BE2C (cell line): ENCODE results near the gene SPRN. TPM values are rescaled to one million over a fixed set of nuclear protein-coding genes. Genes with fewer than 3 reads are reported as not detected.
"Not testable (repeated sequence)": the region's sequence is repeated elsewhere in the genome, so short reads cannot be mapped to it uniquely, and the experiment has no call there.

Experiments
- DNase-seq: peaks from one replicate; pipeline ENCODE4 v3.0.0-alpha.2; 2020
- H3K27me3 ChIP-seq: fragments of 250-450 bp; sonication (Bioruptor Pico); 2 replicates; pipeline ENCODE4 v1.5.1; 2020; ENCODE audit warnings: mild to moderate bottlenecking
- H3K36me3 ChIP-seq: fragments of 250-450 bp; sonication (Bioruptor Pico); 2 replicates; pipeline ENCODE4 v1.5.1; 2020; ENCODE audit warnings: mild to moderate bottlenecking
- H3K4me1 ChIP-seq: fragments of 250-450 bp; sonication (Bioruptor Pico); 2 replicates; pipeline ENCODE4 v1.5.1; 2020
- H3K4me3 ChIP-seq: 2 replicates; pipeline ENCODE4 v1.5.1; 2011; ENCODE audit warnings: low read depth, low read length
- H3K9me3 ChIP-seq: fragments of 250-450 bp; sonication (Bioruptor Pico); 2 replicates; pipeline ENCODE4 v1.5.1; 2020
- CTCF ChIP-seq: IDR thresholded peaks from 2 replicates; pipeline ENCODE4 v1.5.1; 2012; ENCODE audit warnings: mild to moderate bottlenecking, low read depth, low read length
- polyA plus RNA-seq: library from polyadenylated mRNA; unstranded; fragments of >200 nt; gene quantifications from one replicate; pipeline ENCODE4 v1.2.1, GENCODE V29; 2012; ENCODE audit warnings: low read depth, missing spikeins; ENCODE audit not compliant: insufficient read length, insufficient read depth

The SPRN gene
- polyA plus RNA-seq: 8.7 TPM

DNA sequence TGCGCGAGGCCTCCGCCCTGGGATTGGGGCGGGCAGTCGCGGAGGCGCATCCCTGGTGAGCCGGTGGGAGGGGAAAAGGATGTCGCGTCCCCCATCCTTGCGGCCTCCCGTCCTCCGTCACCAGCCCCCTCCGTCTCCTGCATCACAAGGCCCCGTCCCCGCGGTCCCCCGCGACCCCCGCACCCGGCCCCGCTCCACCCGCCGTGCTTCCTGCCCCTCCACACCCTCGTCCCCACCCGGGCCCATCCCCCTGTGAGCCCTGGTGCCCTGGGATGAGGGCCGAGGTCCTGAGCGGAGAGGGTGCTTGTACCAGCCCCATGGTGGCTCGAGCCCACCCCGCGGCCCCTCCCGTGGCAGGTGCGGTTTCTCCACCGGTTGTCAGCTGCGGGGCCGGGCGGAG is at the start of gene SPRN:
TSS of gene SPRN (minus strand) at position 25 of the 400 bp plus-strand sequence. CDS start 944 bp downstream, outside the sequence.
- not testable (repeated sequence) for H3K4me1 ChIP-seq, H3K4me3 ChIP-seq, H3K9me3 ChIP-seq, H3K27me3 ChIP-seq, DNase-seq, H3K36me3 ChIP-seq

GRCh38 chr10:133474027-133474426 is 49.6 kb upstream of the SPRN start:
- Histone ChIP-seq H3K27me3 (no peaks in the 10 kb centered on the region), H3K36me3 (no peaks in the 10 kb centered on the region), H3K4me3 (no peak overlapping the region), H3K4me1 (no peaks in the 10 kb centered on the region), H3K9me3 (no peaks in the 10 kb centered on the region)
- TF ChIP-seq CTCF: no peak
- no peak for DNase-seq

- H3K9me3 ChIP-seq: no peaks in the 10 kb centered on the region
- H3K27me3 ChIP-seq: no peaks in the 10 kb centered on the region
- no peak for TF ChIP-seq CTCF
- DNase-seq: no peak
- no peaks in the 10 kb centered on the region for H3K4me1 ChIP-seq
- no peak overlapping the region for H3K4me3 ChIP-seq
- no peaks in the 10 kb centered on the region for H3K36me3 ChIP-seq
Measured at GRCh38 chr10:133473270-133473669, 48.8 kb upstream of the SPRN start.

GRCh38 chr10:133471300-133472109 is 47.1 kb upstream of the SPRN start:
- TF ChIP-seq CTCF: no peak
- H3K4me1 ChIP-seq: no peaks in the 10 kb centered on the region
- no peaks in the 10 kb centered on the region for H3K36me3 ChIP-seq
- no peak for DNase-seq
- H3K4me3 ChIP-seq: no peak overlapping the region
- H3K9me3 ChIP-seq: no peaks in the 10 kb centered on the region
- no peaks in the 10 kb centered on the region for H3K27me3 ChIP-seq

DNA sequence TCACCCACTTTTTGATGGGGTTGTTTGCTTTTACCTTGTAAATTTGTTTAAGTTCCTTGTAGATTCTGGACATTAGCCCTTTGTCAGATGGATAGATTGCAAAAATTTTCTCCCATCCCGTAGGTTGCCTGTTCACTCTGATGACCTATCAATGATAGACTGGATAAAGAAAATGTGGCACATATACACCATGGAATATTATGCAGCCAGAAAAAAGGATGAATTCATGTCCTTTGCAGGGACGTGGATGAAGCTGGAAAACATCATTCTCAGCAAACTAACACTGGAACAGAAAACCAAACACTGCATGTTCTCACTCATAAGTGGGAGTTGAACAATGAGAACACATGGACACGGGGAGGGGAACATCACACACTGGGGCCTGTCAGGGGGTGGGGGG is 44.8 kb upstream of the SPRN start:
- not testable (repeated sequence) for H3K9me3 ChIP-seq, H3K4me1 ChIP-seq, DNase-seq, H3K4me3 ChIP-seq, H3K27me3 ChIP-seq, H3K36me3 ChIP-seq

- H3K27me3 ChIP-seq: no peaks in the 10 kb centered on the region
- no peaks in the 10 kb centered on the region for H3K9me3 ChIP-seq
- no peak for DNase-seq
- H3K4me3 ChIP-seq: no peak overlapping the region
- no peaks in the 10 kb centered on the region for H3K4me1 ChIP-seq
- TF ChIP-seq CTCF: no peak
- no peaks in the 10 kb centered on the region for H3K36me3 ChIP-seq
Measured at GRCh38 chr10:133467286-133467911, 43.0 kb upstream of the SPRN start.

GRCh38 chr10:133466683-133467275 is 42.4 kb upstream of the SPRN start:
- Histone ChIP-seq H3K27me3 (no peaks in the 10 kb centered on the region), H3K9me3 (no peaks in the 10 kb centered on the region), H3K4me1 (no peaks in the 10 kb centered on the region), H3K4me3 (no peak overlapping the region), H3K36me3 (no peaks in the 10 kb centered on the region)
- no peak for DNase-seq
- TF ChIP-seq CTCF: no peak
